ENCODE measurements around the gene LPAR1.

LPAR1 gene

GRCh38 chr9:110971705-110972104 is 66.6 kb downstream of the LPAR1 start:
- H3K27me3 ChIP-seq (replicated peaks; ENCODE audit: control insufficient read depth, insufficient read depth, low read length, poor library complexity, severe bottlenecking) = no peaks in the 10 kb centered on the region
- no peaks in the 10 kb centered on the region for H3K36me3 ChIP-seq (ENCODE audit: control insufficient read depth, insufficient read depth, low read length)

GRCh38 chr9:110971234-110971633 is 67.0 kb downstream of the LPAR1 start:
- H3K4me1 ChIP-seq (ENCODE audit: control insufficient read depth, insufficient read depth, low read length, poor library complexity, severe bottlenecking) = no peaks in the 10 kb centered on the region

More at GRCh38 chr9:110971705-110972104, 66.6 kb downstream of the LPAR1 start:
- H3K9me3 ChIP-seq (ENCODE audit: control insufficient read depth, low read length) = no peaks in the 10 kb centered on the region
- no peak overlapping the region for H3K4me3 ChIP-seq (ENCODE audit: insufficient read depth, low read depth, low read length, poor library complexity, severe bottlenecking)
- no peak for DNase-seq
- no peak overlapping the region for H3K27ac ChIP-seq (ENCODE audit: insufficient read depth, low read length, poor library complexity, severe bottlenecking)
- no peaks in the 10 kb centered on the region for H3K4me1 ChIP-seq (ENCODE audit: control insufficient read depth, insufficient read depth, low read length, poor library complexity, severe bottlenecking)

DNA sequence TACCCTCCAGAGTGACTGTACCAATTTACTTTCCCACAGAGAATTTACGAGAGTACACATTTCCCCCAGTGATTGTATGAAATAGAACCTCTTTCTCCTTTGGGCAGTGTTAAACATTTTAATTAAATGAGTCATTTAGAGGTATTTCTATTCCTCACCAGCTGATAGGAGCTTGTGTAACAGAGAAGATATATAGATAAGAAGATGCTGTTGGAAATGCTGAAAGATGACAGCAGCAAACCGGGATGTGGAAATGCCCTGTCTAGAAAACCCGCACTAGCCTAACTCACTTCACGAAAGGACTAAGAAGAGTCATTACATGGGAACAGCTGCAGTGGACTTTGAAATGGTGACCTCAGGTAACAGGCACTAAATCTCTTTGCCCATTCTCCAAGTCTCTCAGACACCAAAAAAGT is 68.3 kb downstream of the LPAR1 start:
- no peaks in the 10 kb centered on the region for H3K27me3 ChIP-seq (replicated peaks; ENCODE audit: control insufficient read depth, insufficient read depth, low read length, poor library complexity, severe bottlenecking)
- H3K4me1 ChIP-seq (ENCODE audit: control insufficient read depth, insufficient read depth, low read length, poor library complexity, severe bottlenecking) = no peaks in the 10 kb centered on the region
- no peaks in the 10 kb centered on the region for H3K36me3 ChIP-seq (ENCODE audit: control insufficient read depth, insufficient read depth, low read length)
- H3K4me3 ChIP-seq (ENCODE audit: insufficient read depth, low read depth, low read length, poor library complexity, severe bottlenecking) = no peak overlapping the region
- H3K9me3 ChIP-seq (ENCODE audit: control insufficient read depth, low read length) = no peaks in the 10 kb centered on the region
- no peak for DNase-seq
- no peak overlapping the region for H3K27ac ChIP-seq (ENCODE audit: insufficient read depth, low read length, poor library complexity, severe bottlenecking)

More at GRCh38 chr9:110971234-110971633, 67.0 kb downstream of the LPAR1 start:
- Histone ChIP-seq H3K4me3 (ENCODE audit: insufficient read depth, low read depth, low read length, poor library complexity, severe bottlenecking) (no peak overlapping the region), H3K27me3 (replicated peaks; ENCODE audit: control insufficient read depth, insufficient read depth, low read length, poor library complexity, severe bottlenecking) (no peaks in the 10 kb centered on the region), H3K27ac (ENCODE audit: insufficient read depth, low read length, poor library complexity, severe bottlenecking) (no peak overlapping the region), H3K36me3 (ENCODE audit: control insufficient read depth, insufficient read depth, low read length) (no peaks in the 10 kb centered on the region), H3K9me3 (ENCODE audit: control insufficient read depth, low read length) (no peaks in the 10 kb centered on the region)
- no peak for DNase-seq

DNA sequence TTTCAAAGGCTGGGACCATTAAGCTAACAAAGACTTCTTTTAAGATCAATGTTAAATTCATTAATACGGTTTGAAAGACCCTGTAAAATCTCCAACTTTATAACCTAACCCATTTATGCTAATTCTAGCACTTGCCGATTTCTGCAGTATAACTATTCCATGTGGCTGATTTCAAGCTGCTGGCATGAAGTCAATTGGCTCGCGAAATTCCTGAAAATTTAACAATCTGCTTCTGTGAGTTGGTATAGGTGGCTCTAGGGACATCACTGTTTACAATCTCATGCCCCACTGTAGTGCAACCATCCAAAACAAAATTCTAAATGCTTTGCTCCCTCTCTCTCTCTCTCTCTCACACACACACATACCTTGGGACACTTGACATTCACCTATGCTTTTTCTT is 70.2 kb downstream of the LPAR1 start:
- H3K4me1 ChIP-seq (ENCODE audit: control insufficient read depth, insufficient read depth, low read length, poor library complexity, severe bottlenecking) = no peaks in the 10 kb centered on the region
- no peaks in the 10 kb centered on the region for H3K36me3 ChIP-seq (ENCODE audit: control insufficient read depth, insufficient read depth, low read length)
- H3K27ac ChIP-seq (ENCODE audit: insufficient read depth, low read length, poor library complexity, severe bottlenecking) = no peak overlapping the region
- no peak for DNase-seq
- no peak overlapping the region for H3K4me3 ChIP-seq (ENCODE audit: insufficient read depth, low read depth, low read length, poor library complexity, severe bottlenecking)
- H3K27me3 ChIP-seq (replicated peaks; ENCODE audit: control insufficient read depth, insufficient read depth, low read length, poor library complexity, severe bottlenecking) = no peaks in the 10 kb centered on the region
- no peaks in the 10 kb centered on the region for H3K9me3 ChIP-seq (ENCODE audit: control insufficient read depth, low read length)

- H3K27ac ChIP-seq (ENCODE audit: insufficient read depth, low read length, poor library complexity, severe bottlenecking) = no peak overlapping the region
- no peak overlapping the region for H3K4me3 ChIP-seq (ENCODE audit: insufficient read depth, low read depth, low read length, poor library complexity, severe bottlenecking)
- no peaks in the 10 kb centered on the region for H3K36me3 ChIP-seq (ENCODE audit: control insufficient read depth, insufficient read depth, low read length)
These were observed 71.1 kb downstream of the LPAR1 start for GRCh38 chr9:110967196-110967595.

DNA sequence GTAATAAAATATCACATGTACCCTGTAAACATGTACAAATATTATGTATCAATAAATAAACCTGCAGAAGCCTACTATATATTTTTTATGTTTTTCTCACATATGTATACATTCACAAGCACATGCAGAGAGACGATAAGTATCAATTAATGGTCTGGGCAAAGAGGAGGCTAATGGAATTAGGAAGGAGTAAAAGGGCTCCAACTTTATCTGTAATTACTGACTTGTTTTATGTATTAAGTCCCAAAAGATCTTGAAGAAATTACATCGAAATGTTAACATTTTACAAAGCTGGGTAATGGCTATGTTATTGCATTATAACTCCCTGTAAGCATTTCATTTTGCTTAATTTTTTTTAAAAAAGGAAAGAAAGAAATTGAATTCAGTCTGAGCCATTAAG is 78.0 kb downstream of the LPAR1 start:
- no peak overlapping the region for H3K27ac ChIP-seq (ENCODE audit: insufficient read depth, low read length, poor library complexity, severe bottlenecking)
- H3K27me3 ChIP-seq (replicated peaks; ENCODE audit: control insufficient read depth, insufficient read depth, low read length, poor library complexity, severe bottlenecking) = no peaks in the 10 kb centered on the region
- DNase-seq = no peak
- H3K9me3 ChIP-seq (ENCODE audit: control insufficient read depth, low read length) = no peaks in the 10 kb centered on the region
- H3K4me1 ChIP-seq (ENCODE audit: control insufficient read depth, insufficient read depth, low read length, poor library complexity, severe bottlenecking) = no peaks in the 10 kb centered on the region
- no peak overlapping the region for H3K4me3 ChIP-seq (ENCODE audit: insufficient read depth, low read depth, low read length, poor library complexity, severe bottlenecking)
- H3K36me3 ChIP-seq (ENCODE audit: control insufficient read depth, insufficient read depth, low read length) = no peaks in the 10 kb centered on the region

More at GRCh38 chr9:110967196-110967595, 71.1 kb downstream of the LPAR1 start:
- no peak for DNase-seq
- H3K27me3 ChIP-seq (replicated peaks; ENCODE audit: control insufficient read depth, insufficient read depth, low read length, poor library complexity, severe bottlenecking) = no peaks in the 10 kb centered on the region
- H3K9me3 ChIP-seq (ENCODE audit: control insufficient read depth, low read length) = no peaks in the 10 kb centered on the region
- H3K4me1 ChIP-seq (ENCODE audit: control insufficient read depth, insufficient read depth, low read length, poor library complexity, severe bottlenecking) = no peaks in the 10 kb centered on the region

DNA sequence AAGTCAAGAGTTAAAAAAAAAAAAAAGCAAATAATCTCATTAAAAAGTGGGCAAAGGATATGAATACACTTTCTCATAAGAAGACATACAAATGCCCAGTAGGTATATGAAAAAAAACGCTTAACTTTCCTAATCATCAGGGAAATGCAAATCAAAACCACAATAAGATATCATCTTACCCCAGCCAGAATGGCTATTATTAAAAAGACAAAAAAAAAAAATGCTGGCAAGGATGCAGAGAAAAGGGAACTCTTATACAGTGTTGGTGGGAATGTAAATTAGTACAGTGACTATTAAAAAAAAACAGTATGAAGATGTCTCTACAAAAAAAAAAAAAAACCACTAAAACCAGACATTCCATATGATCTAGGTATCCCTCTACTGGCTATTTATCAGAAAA is 79.4 kb downstream of the LPAR1 start:
- Histone ChIP-seq H3K27ac (ENCODE audit: insufficient read depth, low read length, poor library complexity, severe bottlenecking) (no peak overlapping the region), H3K9me3 (ENCODE audit: control insufficient read depth, low read length) (no peaks in the 10 kb centered on the region), H3K4me3 (ENCODE audit: insufficient read depth, low read depth, low read length, poor library complexity, severe bottlenecking) (no peak overlapping the region), H3K4me1 (ENCODE audit: control insufficient read depth, insufficient read depth, low read length, poor library complexity, severe bottlenecking) (no peaks in the 10 kb centered on the region), H3K36me3 (ENCODE audit: control insufficient read depth, insufficient read depth, low read length) (no peaks in the 10 kb centered on the region), H3K27me3 (replicated peaks; ENCODE audit: control insufficient read depth, insufficient read depth, low read length, poor library complexity, severe bottlenecking) (no peaks in the 10 kb centered on the region)
- no peak for DNase-seq

GRCh38 chr9:110954822-110955291 is 83.4 kb downstream of the LPAR1 start:
- no peak for DNase-seq
- Histone ChIP-seq H3K36me3 (ENCODE audit: control insufficient read depth, insufficient read depth, low read length) (no peaks in the 10 kb centered on the region), H3K4me3 (ENCODE audit: insufficient read depth, low read depth, low read length, poor library complexity, severe bottlenecking) (no peak overlapping the region), H3K4me1 (ENCODE audit: control insufficient read depth, insufficient read depth, low read length, poor library complexity, severe bottlenecking) (no peaks in the 10 kb centered on the region), H3K27ac (ENCODE audit: insufficient read depth, low read length, poor library complexity, severe bottlenecking) (no peak overlapping the region), H3K27me3 (replicated peaks; ENCODE audit: control insufficient read depth, insufficient read depth, low read length, poor library complexity, severe bottlenecking) (no peaks in the 10 kb centered on the region), H3K9me3 (ENCODE audit: control insufficient read depth, low read length) (peaks cover 4% of the 10 kb centered on the region)

DNA sequence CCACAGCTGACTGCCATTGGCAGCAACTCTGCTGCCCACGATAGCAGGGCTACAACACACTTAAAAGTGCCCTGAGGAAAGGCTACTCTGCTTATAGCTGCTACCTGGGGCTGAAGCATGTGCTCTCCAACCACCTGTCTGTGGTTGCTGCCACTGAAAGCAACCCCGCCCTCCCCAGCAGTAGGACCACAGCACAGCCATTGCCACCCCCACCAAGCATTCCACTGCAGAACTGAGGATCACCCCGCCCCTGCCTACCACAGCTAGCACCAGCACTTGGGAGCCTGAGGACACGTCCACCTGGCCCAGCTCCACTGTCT is 85.8 kb downstream of the LPAR1 start:
- no peak for DNase-seq
- Histone ChIP-seq H3K9me3 (ENCODE audit: control insufficient read depth, low read length) (peaks cover 4% of the 10 kb centered on the region), H3K4me1 (ENCODE audit: control insufficient read depth, insufficient read depth, low read length, poor library complexity, severe bottlenecking) (no peaks in the 10 kb centered on the region), H3K27me3 (replicated peaks; ENCODE audit: control insufficient read depth, insufficient read depth, low read length, poor library complexity, severe bottlenecking) (no peaks in the 10 kb centered on the region), H3K36me3 (ENCODE audit: control insufficient read depth, insufficient read depth, low read length) (no peaks in the 10 kb centered on the region), H3K27ac (ENCODE audit: insufficient read depth, low read length, poor library complexity, severe bottlenecking) (no peak overlapping the region), H3K4me3 (ENCODE audit: insufficient read depth, low read depth, low read length, poor library complexity, severe bottlenecking) (no peak overlapping the region)

DNA sequence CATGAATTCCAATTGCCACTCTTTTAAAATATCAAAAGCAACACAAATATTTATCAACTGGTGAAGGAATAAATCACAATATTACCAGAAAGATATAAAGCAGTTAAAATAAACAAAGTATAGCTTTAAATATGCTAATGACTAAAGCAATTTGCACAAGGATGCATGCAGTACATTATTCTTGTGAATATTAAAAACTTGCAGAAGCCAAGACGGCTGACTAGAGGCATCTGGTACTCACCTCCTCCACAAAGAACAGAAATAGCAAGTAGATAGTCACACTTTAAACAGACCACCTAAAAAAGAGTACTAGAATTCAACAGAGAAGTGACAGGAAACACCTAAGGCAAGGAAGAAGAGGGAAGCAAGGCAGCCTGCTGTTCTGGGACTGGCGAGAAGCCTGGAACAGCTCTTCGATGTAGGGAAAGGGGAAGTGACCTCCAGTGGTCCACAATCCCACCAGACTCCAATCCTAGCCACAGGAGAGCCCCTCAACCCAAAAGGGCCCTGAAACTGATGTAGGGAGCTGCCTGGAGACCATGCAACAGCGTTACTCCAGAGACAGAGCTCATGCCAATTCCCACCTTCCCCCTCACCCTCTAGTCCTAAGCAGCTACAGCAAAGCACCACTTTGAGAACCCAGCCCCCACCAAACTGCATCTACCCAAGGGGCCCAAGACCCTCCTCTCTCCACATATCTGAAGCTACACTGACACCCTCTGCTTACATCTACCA is 86.3 kb downstream of the LPAR1 start:
- Histone ChIP-seq H3K36me3 (ENCODE audit: control insufficient read depth, insufficient read depth, low read length) (no peaks in the 10 kb centered on the region), H3K27ac (ENCODE audit: insufficient read depth, low read length, poor library complexity, severe bottlenecking) (no peak overlapping the region), H3K27me3 (replicated peaks; ENCODE audit: control insufficient read depth, insufficient read depth, low read length, poor library complexity, severe bottlenecking) (no peaks in the 10 kb centered on the region), H3K9me3 (ENCODE audit: control insufficient read depth, low read length) (peaks cover 4% of the 10 kb centered on the region), H3K4me3 (ENCODE audit: insufficient read depth, low read depth, low read length, poor library complexity, severe bottlenecking) (no peak overlapping the region), H3K4me1 (ENCODE audit: control insufficient read depth, insufficient read depth, low read length, poor library complexity, severe bottlenecking) (no peaks in the 10 kb centered on the region)
- no peak for DNase-seq
